Activated naive CD8-positive, alpha-beta T cell treated with anti-CD3 and anti-CD28 coated beads, Interleukin-2, amount 50 U/mL, for 24 hours (primary cell): Measurements from ENCODE around the gene GCC1.

ENCODE experiments used
- ATAC-seq: fragments of 150-1000 bp; cut with Tn5 transposase; one replicate; pipeline ENCODE4 v1.10.0; 2021
- DNase-seq: peaks from one replicate; pipeline ENCODE4 v3.0.0; 2021
- H3K27ac Mint-ChIP-seq: one replicate; pipeline ENCODE4 v1.8.0; 2021; ENCODE audit warnings: mild to moderate bottlenecking, mixed read lengths
- H3K27me3 Mint-ChIP-seq: one replicate; pipeline ENCODE4 v1.8.0; 2021; ENCODE audit warnings: mixed read lengths
- H3K36me3 Mint-ChIP-seq: one replicate; pipeline ENCODE4 v1.8.0; 2021; ENCODE audit warnings: low read depth, mixed read lengths
- H3K4me1 Mint-ChIP-seq: one replicate; pipeline ENCODE4 v1.8.0; 2021; ENCODE audit warnings: mixed read lengths
- H3K4me3 Mint-ChIP-seq: one replicate; pipeline ENCODE4 v1.8.0; 2021; ENCODE audit warnings: mild to moderate bottlenecking, moderate library complexity, mixed read lengths
- H3K9me3 Mint-ChIP-seq: one replicate; pipeline ENCODE4 v1.8.0; 2021; ENCODE audit warnings: mixed read lengths

The GCC1 gene

GRCh38 chr7:127536394-127536691 is 49.1 kb downstream of the GCC1 start:
- no peaks in the 10 kb centered on the region for H3K36me3 Mint-ChIP-seq
- peaks cover 9% of the 10 kb centered on the region for H3K4me1 Mint-ChIP-seq
- ATAC-seq (no peak), DNase-seq (no peak)
- H3K9me3 Mint-ChIP-seq = no peaks in the 10 kb centered on the region
- H3K27me3 Mint-ChIP-seq = peaks cover 47% of the 10 kb centered on the region
- H3K4me3 Mint-ChIP-seq = no peak overlapping the region
- H3K27ac Mint-ChIP-seq = no peak overlapping the region

DNA sequence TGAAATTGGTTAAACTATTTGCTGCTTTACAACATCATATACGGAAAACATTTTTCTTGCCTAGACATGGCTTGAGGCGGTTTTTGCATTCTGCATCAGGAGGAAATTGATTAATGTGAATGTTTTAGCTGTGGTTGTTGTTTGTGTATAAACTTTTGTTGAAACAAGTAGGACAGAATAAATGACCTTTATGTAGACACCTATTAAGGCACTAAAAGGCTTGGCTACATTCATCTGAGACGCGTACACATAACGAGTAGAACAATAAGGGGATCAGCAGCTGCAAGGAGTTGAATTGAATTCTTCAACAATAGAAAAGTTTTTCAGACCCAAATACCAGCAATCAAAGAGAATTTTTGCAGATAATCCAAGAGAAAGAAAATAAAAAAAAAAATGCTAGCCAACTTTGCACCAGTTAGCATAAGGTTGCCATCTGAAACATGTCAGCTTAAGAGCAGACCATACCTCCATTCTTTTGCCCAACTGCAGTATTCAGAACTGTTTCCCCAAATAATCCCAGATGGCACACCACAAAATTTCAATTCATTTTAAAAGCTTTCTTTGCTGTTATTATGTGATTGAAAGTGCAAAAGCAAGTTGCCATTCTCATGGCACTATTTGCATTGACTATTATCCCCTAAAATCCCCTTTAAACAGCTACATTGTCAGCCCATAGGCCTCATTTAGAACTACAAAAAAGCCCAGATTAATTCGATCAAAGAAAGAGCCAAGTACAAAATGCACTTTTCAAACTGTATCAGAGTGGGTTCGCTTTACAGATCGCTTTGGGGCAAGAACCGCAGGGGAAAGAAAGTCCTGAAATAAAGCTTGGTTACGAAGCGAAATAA is 49.6 kb downstream of the GCC1 start:
- Mint-ChIP-seq H3K36me3 (no peaks in the 10 kb centered on the region), H3K4me3 (no peak overlapping the region), H3K9me3 (no peaks in the 10 kb centered on the region), H3K27me3 (peaks cover 43% of the 10 kb centered on the region), H3K4me1 (peaks cover 9% of the 10 kb centered on the region), H3K27ac (no peak overlapping the region)
- DNase-seq = no peak
- ATAC-seq = no peak

GRCh38 chr7:127534636-127535035 is 50.8 kb downstream of the GCC1 start:
- Mint-ChIP-seq H3K36me3 (no peaks in the 10 kb centered on the region), H3K4me3 (no peak overlapping the region), H3K4me1 (peaks cover 9% of the 10 kb centered on the region), H3K27me3 (peaks cover 36% of the 10 kb centered on the region), H3K27ac (no peak overlapping the region), H3K9me3 (no peaks in the 10 kb centered on the region)
- ATAC-seq (no peak), DNase-seq (no peak)

DNA sequence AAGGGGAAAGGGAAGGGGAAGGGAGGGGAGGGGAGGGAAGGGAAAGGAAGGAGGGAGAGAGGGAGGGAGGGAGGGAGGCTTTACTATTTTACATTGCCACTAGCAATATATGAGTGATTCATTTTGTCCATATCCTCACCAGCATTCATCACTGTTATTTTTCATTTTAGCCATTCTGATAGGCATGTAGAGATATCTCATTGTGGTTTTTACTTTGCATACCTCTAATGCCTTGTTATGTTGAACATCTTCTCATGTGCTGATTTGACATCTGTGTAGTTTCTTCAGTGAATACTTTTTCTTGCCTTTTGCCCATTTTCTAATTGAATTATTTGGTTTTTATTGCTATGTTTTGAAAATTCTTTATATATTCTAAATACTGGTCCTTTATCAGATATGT is 52.7 kb downstream of the GCC1 start:
- no peak for ATAC-seq

GRCh38 chr7:127532151-127532550 is 53.2 kb downstream of the GCC1 start:
- no peaks in the 10 kb centered on the region for H3K36me3 Mint-ChIP-seq
- no peak overlapping the region for H3K27ac Mint-ChIP-seq
- peaks cover 9% of the 10 kb centered on the region for H3K4me1 Mint-ChIP-seq
- peaks cover 41% of the 10 kb centered on the region for H3K27me3 Mint-ChIP-seq
- no peak overlapping the region for H3K4me3 Mint-ChIP-seq
- no peak for DNase-seq
- no peak for ATAC-seq
- peaks cover 6% of the 10 kb centered on the region for H3K9me3 Mint-ChIP-seq

More for the DNA sequence above, 52.7 kb downstream of the GCC1 start:
- H3K4me3 Mint-ChIP-seq = no peak overlapping the region
- H3K36me3 Mint-ChIP-seq = no peaks in the 10 kb centered on the region
- H3K27ac Mint-ChIP-seq = no peak overlapping the region
- H3K4me1 Mint-ChIP-seq = peaks cover 9% of the 10 kb centered on the region
- no peak for DNase-seq
- H3K9me3 Mint-ChIP-seq = peaks cover 6% of the 10 kb centered on the region
- peaks cover 46% of the 10 kb centered on the region for H3K27me3 Mint-ChIP-seq
